SH-SY5Y (cell line): ENCODE results near the gene ENAH.

Experiments
- GATA2 ChIP-seq: IDR thresholded peaks from 2 replicates; pipeline ENCODE4 v1.6.1; 2011; ENCODE audit warnings: mild to moderate bottlenecking, low read depth, low read length
- GATA3 ChIP-seq: IDR thresholded peaks from 2 replicates; pipeline ENCODE4 v1.6.1; 2011; ENCODE audit warnings: low read depth, mild to moderate bottlenecking, low read length, moderate library complexity

DNA sequence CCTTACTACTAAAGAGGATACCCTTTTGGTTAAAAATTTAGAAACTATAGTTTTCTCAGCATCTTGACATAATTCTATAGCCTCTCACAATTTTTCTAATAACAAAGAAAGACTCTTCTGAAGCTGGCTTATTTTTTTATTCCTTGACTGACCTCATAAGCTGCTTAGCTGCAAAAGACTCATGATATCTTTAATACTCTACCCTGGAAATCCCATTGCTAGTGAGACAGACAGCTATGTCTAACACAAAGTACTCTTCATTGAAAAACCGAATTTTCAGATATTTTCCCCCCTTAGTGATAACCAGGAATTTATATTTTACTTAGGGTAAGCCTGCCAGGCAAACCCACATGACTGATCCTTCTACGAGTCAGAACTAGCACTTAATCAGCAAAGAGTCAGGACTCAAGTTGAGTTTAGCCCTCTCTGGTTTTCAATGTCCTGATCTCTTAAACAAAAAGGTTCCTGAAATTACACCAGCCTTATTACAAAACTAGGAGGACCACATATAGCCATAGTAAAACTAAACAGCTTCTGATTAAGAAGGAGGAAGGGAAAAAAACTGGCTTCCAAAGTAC lies 56.9 kb downstream of the ENAH start:
- TF ChIP-seq GATA2 = no peak
- no peak for TF ChIP-seq GATA3
